Ecto neural progenitor cell (in vitro differentiated cells): Measurements from ENCODE around the gene CCDC121.

Experiments
- DNase-seq: peaks from one replicate; pipeline ENCODE4 v3.0.0-alpha.2; 2018; ENCODE audit warnings: low spot score

The CCDC121 gene, protein sequence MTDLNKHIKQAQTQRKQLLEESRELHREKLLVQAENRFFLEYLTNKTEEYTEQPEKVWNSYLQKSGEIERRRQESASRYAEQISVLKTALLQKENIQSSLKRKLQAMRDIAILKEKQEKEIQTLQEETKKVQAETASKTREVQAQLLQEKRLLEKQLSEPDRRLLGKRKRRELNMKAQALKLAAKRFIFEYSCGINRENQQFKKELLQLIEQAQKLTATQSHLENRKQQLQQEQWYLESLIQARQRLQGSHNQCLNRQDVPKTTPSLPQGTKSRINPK

GRCh38 chr2:27628767-27629709 lies at the start of gene CCDC121, which contains the start of gene GPN1:
Gene CCDC121 (minus strand): TSS chr2:27629012. CDS start chr2:27627799, 1,213 bp downstream.
Gene GPN1 (plus strand): TSS chr2:27629050. CDS start chr2:27629059, 9 bp downstream.
- peak; percentile 91 for DNase-seq

DNA sequence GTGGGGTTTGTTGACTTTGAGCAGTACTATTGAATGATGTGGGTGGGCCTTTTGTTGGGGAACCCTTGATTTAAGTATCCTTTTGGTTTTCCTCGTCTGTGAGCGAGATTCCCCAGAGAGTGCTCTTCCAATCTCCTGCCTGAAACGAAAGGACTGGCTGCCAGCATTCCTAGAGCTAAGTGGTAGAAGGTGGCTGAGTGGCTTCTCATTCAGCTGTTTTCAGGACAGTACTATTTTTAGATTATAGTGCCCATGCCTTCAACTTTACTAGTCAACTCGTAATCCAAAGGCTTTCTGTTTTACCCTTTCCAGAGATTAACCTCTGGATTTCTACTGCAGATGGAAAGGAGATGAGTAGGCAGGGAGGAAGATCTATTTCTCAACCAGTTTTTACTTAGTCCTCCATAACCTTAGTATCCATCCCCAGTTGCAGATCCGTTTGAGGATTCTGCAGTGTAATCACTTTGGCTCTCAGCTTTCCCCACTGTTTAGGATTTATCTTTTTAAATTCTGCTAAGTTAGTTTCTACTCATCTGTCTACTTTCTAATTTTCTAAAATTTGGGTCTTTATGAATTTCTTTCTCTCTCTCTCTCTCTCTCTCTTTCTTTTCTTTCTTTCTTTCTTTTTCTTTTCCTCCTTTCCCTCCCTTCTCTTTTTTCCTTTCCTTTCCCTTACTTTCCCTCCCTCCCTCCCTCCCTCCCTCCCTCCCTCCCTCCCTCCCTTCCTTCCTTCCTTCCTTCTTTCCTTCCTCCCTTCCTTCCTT lies 44.1 kb upstream of the CCDC121 start:
- no peak for DNase-seq

DNA sequence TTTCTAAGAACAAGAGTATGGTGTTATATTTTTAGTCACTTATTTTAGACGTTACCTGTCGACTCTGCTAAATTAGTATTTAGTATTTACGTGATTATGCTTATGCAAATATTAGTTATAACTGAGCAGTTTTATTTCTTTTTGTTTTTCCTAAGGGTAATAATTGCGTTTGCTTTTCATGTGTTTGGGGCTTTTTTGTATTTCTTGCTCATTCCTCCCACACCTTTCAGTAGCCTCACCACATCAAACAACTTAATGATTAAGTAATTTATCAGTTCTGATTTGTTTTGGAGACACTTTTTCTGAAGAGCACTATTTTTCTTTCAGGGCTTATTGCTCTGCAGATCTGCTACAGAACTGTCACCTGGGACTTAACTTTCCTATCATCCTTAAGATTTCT lies 42.4 kb upstream of the CCDC121 start:
- DNase-seq = no peak

GRCh38 chr2:27667446-27667845 lies 38.6 kb upstream of the CCDC121 start:
- DNase-seq = no peak

- DNase-seq = no peak
Measured at GRCh38 chr2:27664622-27665363, 36.0 kb upstream of the CCDC121 start.

DNA sequence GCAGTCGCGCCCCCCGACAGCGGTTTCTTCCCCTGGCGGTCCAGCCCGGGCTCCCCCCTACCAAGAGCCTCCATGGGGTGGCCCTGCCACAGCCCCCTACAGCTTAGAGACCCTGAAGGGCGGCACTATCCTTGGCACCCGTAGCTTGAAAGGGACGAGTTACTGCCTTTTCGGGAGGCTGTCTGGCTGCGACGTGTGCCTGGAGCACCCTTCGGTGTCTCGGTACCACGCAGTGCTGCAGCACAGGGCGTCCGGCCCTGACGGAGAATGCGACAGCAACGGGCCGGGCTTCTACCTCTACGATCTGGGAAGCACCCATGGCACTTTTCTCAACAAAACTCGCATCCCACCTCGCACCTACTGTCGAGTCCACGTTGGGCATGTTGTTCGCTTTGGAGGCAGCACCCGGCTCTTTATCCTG lies 35.4 kb upstream of the CCDC121 start:
- no peak for DNase-seq

- peak; percentile 87 for DNase-seq
Measured at GRCh38 chr2:27663285-27664153, 34.7 kb upstream of the CCDC121 start, which contains the start of the genes SLC4A1AP and SUPT7L. Gene SLC4A1AP (plus strand): TSS chr2:27663889. CDS start chr2:27663915, 26 bp downstream. Gene SUPT7L (minus strand): TSS chr2:27663614. CDS start chr2:27662192, 1,422 bp downstream.

DNA sequence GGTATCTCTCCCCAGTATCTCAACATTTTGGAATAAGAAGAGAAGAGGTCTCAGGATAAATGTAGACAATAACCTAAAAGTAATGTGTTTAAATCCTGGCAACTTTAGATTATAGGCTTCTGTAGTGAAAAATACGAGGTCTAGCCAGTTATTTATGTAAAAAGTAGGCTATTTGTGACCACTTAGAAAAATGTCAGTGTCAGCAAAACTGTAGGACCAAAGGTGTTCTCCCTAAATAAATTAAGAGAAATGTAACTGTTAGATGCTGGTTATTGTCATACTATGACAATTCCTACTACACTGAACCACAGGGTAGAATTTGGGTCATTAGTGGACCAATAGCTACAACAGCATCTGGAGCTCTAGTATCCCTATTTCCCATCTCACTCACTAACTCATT lies 32.6 kb upstream of the CCDC121 start:
- no peak for DNase-seq

GRCh38 chr2:27655155-27655951 lies 26.5 kb upstream of the CCDC121 start:
- DNase-seq = no peak

- DNase-seq = no peak
Measured at GRCh38 chr2:27653397-27653796, 24.6 kb upstream of the CCDC121 start.

GRCh38 chr2:27652790-27653189 lies 24.0 kb upstream of the CCDC121 start:
- no peak for DNase-seq

GRCh38 chr2:27652341-27652740 lies 23.5 kb upstream of the CCDC121 start:
- DNase-seq = no peak

DNA sequence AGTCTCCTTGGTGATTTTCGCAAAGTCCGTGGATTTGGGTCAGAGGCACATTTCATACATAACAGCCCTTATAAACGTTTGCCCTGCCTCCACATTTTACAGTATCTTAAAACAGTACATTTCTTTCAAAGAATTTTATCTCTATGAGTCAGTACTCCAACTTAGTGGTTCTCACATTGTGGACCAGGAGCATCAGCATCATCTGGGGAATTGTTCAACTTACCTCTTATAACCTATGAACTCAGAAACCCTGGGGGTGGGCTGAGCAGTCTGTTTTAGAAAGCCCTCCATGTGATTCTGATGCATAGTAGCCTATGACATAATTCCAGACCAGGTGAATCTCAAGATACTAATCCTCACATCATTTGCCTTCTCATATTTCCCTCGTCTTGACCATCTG lies 22.2 kb upstream of the CCDC121 start:
- no peak for DNase-seq

- no peak for DNase-seq
Measured at GRCh38 chr2:27647737-27648136, 18.9 kb upstream of the CCDC121 start.

GRCh38 chr2:27647289-27647688 lies 18.5 kb upstream of the CCDC121 start:
- no peak for DNase-seq

- no peak for DNase-seq
Measured at GRCh38 chr2:27645197-27645596, 16.4 kb upstream of the CCDC121 start.

- no peak for DNase-seq
Measured at GRCh38 chr2:27640722-27641245, 12.0 kb upstream of the CCDC121 start.

DNA sequence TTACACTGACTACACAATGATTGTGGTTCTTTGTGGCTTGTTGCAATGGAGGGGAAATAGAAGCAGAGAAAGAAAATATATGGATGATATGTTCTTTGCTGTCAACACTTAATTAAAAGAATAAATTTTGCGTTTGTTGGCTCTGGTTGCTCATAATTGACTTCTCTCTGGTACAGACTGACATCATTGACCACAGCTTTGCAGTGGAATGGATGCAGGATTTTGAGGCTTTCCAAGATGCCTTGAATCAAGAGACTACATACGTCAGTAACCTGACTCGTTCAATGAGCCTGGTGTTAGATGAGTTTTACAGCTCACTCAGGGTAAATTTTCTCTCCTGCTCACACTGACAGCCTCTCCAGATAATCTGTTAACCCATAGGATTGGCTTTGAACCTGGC lies 9.9 kb upstream of the CCDC121 start:
- no peak for DNase-seq

DNA sequence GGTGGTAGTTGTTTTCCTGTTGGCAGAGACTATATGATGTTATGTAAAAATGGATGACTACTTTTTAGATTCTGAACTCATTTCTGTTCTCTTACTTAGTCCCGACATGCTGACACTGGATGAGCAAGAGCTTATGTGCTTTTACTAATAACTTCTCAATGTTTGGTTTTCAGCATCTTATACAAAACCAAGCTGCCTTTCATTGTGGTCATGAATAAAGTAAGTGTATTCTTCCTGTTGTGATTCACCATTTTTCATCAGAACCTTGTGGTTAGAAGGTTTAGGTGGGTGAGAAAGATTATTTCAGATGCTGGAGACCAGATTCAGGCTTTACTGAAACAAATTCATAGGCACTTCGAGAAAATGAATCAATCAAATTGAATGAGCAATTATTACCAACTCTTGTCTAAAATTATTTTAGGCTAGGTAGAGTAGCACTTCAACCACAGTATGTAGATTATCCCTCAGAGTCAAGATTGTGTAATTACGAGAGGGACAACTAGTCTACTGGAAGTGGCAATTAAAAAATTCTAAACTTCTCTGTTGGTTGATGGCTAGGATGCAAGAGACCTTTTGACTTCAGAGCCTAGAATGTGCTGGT lies 9.3 kb upstream of the CCDC121 start:
- no peak for DNase-seq
